Measurements from ENCODE around the gene APOBEC3G.

DNA sequence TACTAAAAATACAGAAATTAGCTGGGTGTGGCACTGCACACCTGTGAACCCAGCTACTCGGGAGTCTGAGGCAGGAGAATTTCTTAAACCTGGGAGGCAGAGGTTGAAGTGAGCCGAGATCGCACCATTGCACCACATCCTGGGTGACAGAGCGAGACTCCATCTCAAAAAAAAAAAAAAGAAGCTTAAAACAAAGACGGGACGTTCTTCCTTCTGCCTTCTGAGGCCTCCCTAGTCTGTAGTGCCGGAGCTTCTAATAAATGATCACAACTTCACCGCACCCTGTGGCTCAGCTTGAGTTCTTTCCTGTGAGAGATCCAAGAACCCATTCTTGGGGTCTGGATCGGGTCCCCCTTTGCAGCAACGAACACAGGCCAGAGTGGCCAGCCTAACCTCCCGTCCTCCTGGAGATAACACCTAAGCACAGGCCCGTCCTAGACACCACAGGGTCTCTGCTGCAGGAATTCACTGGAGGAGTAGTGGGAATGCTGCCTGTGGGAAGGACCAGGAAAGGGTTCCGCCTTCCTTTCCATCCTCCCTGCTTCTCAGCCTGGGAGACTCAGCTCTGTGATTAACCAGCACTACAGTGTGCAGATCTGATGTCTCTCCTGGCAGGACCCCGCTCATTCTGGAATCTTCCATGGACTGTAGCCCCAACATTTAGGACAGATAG, 17.8 kb downstream of the APOBEC3G start:
- no peak for TF ChIP-seq ELF4 (IDR thresholded peaks at IDR 0.05)
- TF ChIP-seq SP1 (IDR thresholded peaks at IDR 0.05) = no peak
- no peak for TF ChIP-seq ZNF384 (IDR thresholded peaks at IDR 0.05)
- no peak for TF ChIP-seq FOXM1 (IDR thresholded peaks at IDR 0.05; ENCODE audit: borderline replicate concordance)
- TF ChIP-seq BHLHE40 (IDR thresholded peaks at IDR 0.05; ENCODE audit: borderline replicate concordance) = no peak
- TF ChIP-seq FOXA1 (IDR thresholded peaks at IDR 0.05) = no peak
- no peak for TF ChIP-seq ARNT (IDR thresholded peaks at IDR 0.05)
- TF ChIP-seq, protein P1, sequence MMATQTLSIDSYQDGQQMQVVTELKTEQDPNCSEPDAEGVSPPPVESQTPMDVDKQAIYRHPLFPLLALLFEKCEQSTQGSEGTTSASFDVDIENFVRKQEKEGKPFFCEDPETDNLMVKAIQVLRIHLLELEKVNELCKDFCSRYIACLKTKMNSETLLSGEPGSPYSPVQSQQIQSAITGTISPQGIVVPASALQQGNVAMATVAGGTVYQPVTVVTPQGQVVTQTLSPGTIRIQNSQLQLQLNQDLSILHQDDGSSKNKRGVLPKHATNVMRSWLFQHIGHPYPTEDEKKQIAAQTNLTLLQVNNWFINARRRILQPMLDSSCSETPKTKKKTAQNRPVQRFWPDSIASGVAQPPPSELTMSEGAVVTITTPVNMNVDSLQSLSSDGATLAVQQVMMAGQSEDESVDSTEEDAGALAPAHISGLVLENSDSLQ (IDR thresholded peaks at IDR 0.05) = no peak
- no peak for TF ChIP-seq SUZ12 (IDR thresholded peaks at IDR 0.05)

All from HEK293T (cell line).